PFSK-1 (cell line): ENCODE results near the gene AFDN.

ENCODE experiments used
- TAF1 ChIP-seq: IDR thresholded peaks from 2 replicates; pipeline ENCODE4 v1.6.1; 2012; ENCODE audit warnings: low read length, control low read depth, borderline replicate concordance; ENCODE audit not compliant: insufficient read depth
- TF ChIP-seq, protein P1 (sequence below), 2 experiments: IDR thresholded peaks; 2 replicates each; pipeline versions ENCODE4 v1.6.1 to v1.8.0; 2011 to 2012; ENCODE audit warnings: low read depth in 2 of 2, low read length in 2 of 2, control low read depth in 1 of 2, inconsistent platforms in 1 of 2, mild to moderate bottlenecking in 1 of 2, moderate library complexity in 1 of 2; ENCODE audit not compliant: insufficient read depth in 1 of 2

DNA sequence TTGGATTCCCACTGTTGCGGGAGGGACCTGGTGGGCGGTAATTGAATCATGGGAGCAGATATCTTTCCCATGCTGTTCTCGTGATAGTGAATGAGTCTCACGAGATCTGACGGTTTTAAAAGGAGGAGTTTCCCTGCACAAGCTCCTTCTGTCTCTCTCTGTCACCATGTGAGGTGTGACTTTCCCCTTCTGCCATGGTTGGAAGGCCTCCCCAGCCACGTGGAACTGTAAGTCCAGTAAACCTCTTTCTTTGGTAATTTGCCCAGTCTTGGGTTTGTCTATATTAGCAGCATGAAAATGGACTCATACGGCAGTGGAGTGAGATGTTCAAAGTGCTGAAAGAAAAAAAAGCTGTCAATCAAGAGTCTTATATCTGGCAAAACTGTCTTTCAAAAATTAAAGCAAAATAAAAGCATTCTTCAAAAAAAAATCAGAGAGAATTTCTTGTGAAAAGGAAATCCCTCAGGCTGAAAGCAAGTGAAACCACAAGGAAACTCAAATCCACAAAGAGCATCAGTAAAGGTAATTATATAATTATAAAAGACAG, 155.3 kb downstream of the AFDN start:
- no peak for TF ChIP-seq TAF1
- TF ChIP-seq, protein P1, sequence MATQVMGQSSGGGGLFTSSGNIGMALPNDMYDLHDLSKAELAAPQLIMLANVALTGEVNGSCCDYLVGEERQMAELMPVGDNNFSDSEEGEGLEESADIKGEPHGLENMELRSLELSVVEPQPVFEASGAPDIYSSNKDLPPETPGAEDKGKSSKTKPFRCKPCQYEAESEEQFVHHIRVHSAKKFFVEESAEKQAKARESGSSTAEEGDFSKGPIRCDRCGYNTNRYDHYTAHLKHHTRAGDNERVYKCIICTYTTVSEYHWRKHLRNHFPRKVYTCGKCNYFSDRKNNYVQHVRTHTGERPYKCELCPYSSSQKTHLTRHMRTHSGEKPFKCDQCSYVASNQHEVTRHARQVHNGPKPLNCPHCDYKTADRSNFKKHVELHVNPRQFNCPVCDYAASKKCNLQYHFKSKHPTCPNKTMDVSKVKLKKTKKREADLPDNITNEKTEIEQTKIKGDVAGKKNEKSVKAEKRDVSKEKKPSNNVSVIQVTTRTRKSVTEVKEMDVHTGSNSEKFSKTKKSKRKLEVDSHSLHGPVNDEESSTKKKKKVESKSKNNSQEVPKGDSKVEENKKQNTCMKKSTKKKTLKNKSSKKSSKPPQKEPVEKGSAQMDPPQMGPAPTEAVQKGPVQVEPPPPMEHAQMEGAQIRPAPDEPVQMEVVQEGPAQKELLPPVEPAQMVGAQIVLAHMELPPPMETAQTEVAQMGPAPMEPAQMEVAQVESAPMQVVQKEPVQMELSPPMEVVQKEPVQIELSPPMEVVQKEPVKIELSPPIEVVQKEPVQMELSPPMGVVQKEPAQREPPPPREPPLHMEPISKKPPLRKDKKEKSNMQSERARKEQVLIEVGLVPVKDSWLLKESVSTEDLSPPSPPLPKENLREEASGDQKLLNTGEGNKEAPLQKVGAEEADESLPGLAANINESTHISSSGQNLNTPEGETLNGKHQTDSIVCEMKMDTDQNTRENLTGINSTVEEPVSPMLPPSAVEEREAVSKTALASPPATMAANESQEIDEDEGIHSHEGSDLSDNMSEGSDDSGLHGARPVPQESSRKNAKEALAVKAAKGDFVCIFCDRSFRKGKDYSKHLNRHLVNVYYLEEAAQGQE (IDR thresholded peaks at IDR 0.05; ENCODE audit: insufficient read depth in 1 of 2, low read depth in 2 of 2, low read length in 2 of 2) = no peak
